ENCODE measurements around the gene APLNR. TPM values are rescaled to one million over a fixed set of nuclear protein-coding genes. Genes with fewer than 3 reads are reported as not detected.

Gene APLNR
- polyA plus RNA-seq, 2 of the 4 experiments (the other 2 are of a cell fraction) = 0.08 to 0.14 TPM

DNA sequence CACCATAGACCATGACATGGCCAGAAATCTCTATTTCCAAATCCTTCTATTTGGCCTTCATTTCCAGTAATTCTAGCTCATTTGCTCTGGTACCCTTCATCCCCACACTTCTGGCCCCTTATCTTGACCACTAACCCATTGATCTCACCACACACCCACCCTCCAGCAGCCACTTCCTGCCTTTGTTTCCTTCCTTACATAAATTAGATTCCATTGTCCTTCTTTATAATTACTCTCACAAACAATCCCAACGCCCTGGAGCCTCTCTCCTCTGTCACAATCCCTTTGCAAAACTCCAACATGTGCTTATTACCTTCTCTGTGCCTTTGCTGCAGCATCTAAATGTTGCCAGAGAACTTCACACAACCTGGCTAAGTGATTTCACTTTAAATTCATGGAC is 14.8 kb downstream of the APLNR start:
- ChIA-PET CTCF (interaction anchor here (1.6 to 1.9 kb wide), 2 partner anchors 27 to 381 kb away, joined by 5 to 8 read pairs; no protein-coding TSS in a partner anchor), POLR2A (no interaction called here)
- Histone ChIP-seq H3K4me1 (peaks cover 13% of the 10 kb centered on the region), H3K4me3 (no peak overlapping the region), H3K27ac (no peak overlapping the region), H3K4me2 (no peak overlapping the region), H3K9me3 (0 out of 3 replicates have a peak, but pooled peaks cover 3% of the 10 kb centered on the region)
- ATAC-seq (no peak), FAIRE-seq (no peak), DNase-seq (ENCODE audit: low read depth in 1 of 2, low spot score in 1 of 2) (no peak)
- no peak for TF ChIP-seq HOXA7 (CRISPR knock-in tag; IDR thresholded peaks at IDR 0.05)
- TF ChIP-seq TP53 (CRISPR knock-in tag; IDR thresholded peaks at IDR 0.05) = no peak
- no peak for TF ChIP-seq ZSCAN20 (CRISPR knock-in tag; IDR thresholded peaks at IDR 0.05)
- TF ChIP-seq RNF2 (IDR thresholded peaks at IDR 0.05; ENCODE audit: borderline replicate concordance, low read depth) = no peak
- TF ChIP-seq EHMT2 (IDR thresholded peaks at IDR 0.05; ENCODE audit: low read depth) = no peak
- TF ChIP-seq EHF (CRISPR knock-in tag; IDR thresholded peaks at IDR 0.05) = no peak
- no peak for TF ChIP-seq GATA3 (IDR thresholded peaks at IDR 0.05; ENCODE audit: borderline replicate concordance)
- no peak for TF ChIP-seq MAX (IDR thresholded peaks at IDR 0.05)
- no peak for TF ChIP-seq HDAC2 (IDR thresholded peaks at IDR 0.05)
- no peak for TF ChIP-seq TFCP2L1 (CRISPR knock-in tag; IDR thresholded peaks at IDR 0.05)
- TF ChIP-seq, protein P1, sequence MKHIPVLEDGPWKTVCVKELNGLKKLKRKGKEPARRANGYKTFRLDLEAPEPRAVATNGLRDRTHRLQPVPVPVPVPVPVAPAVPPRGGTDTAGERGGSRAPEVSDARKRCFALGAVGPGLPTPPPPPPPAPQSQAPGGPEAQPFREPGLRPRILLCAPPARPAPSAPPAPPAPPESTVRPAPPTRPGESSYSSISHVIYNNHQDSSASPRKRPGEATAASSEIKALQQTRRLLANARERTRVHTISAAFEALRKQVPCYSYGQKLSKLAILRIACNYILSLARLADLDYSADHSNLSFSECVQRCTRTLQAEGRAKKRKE (CRISPR knock-in tag; IDR thresholded peaks at IDR 0.05; ENCODE audit: low read depth) = no peak
- no peak for TF ChIP-seq MAFK (IDR thresholded peaks at IDR 0.05; ENCODE audit: partially characterized antibody)
- 37% methylated on average over 1 of the region's 1 CpG for WGBS (ENCODE audit: missing lambda C conversion rate)

DNA sequence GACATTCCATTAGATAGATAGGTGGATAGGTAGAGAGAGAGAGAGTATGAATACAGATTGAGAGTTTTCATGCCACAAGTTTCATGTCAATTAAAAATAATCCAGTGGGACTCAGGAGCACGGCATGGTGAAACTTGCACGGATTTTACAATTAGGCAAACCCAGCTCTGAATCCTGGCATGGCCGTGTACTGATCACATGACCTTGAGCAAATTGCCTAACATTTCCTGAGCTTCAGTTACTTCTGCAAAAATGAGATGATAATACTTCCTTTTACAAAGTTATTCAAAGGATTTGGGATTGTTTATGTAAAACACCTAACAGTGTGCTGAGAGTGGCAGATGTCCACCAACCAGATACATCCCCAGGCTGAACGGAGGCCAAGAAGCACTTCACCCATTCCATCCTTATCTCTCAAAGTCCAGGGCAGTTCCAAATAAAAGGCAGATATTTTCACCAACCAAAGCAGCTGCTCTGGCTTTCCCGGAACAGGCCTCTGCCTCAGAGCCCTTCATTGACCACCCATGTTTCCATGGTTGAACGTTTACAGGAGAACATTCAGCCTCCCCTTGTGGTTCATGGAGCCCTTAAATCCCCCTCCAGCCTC is 17.9 kb downstream of the APLNR start:
- no peak overlapping the region for H3K4me3 ChIP-seq
- WGBS (ENCODE audit: missing lambda C conversion rate) = 88% methylated on average over 6 of the region's 6 CpGs
- DNase-seq (ENCODE audit: low read depth in 1 of 2, low spot score in 1 of 2) (no peak), FAIRE-seq (no peak), ATAC-seq (no peak)
- peaks cover 12% of the 10 kb centered on the region for H3K4me1 ChIP-seq
- TF ChIP-seq ZC3H11A (IDR thresholded peaks at IDR 0.05) (0 out of 2 replicates have a peak, but pooled peaks have one; percentile 1), TP53 (CRISPR knock-in tag; IDR thresholded peaks at IDR 0.05) (no peak), POLR2AphosphoS2 (conservative IDR thresholded peaks at IDR 0.05; ENCODE audit: low read length) (no peak), SMC3 (IDR thresholded peaks at IDR 0.05) (no peak), MAFK (IDR thresholded peaks at IDR 0.05; ENCODE audit: partially characterized antibody) (no peak)
- H3K27ac ChIP-seq = no peak overlapping the region
- no peaks in the 10 kb centered on the region for H3K9me3 ChIP-seq
- ChIA-PET POLR2A (no interaction called here), CTCF (interaction anchor here (0.5 to 2.0 kb wide), 2 partner anchors 31 to 133 kb away, joined by 3 to 8 read pairs; no protein-coding TSS in a partner anchor)
- H3K4me2 ChIP-seq = no peak overlapping the region

GRCh38 chr11:57217053-57217452 is 20.0 kb downstream of the APLNR start:
- no peak for FAIRE-seq

GRCh38 chr11:57216463-57216862 is 20.6 kb downstream of the APLNR start:
- no peak for FAIRE-seq
- POLR2A ChIA-PET = no interaction called here
- no peak for ATAC-seq
- H3K27ac ChIP-seq = no peak overlapping the region
- CTCF ChIA-PET = no interaction called here
- 74% methylated on average over 4 of the region's 4 CpGs for WGBS (ENCODE audit: missing lambda C conversion rate)
- H3K4me2 ChIP-seq = no peak overlapping the region
- peaks cover 14% of the 10 kb centered on the region for H3K4me1 ChIP-seq
- TF ChIP-seq HOXB5 (CRISPR knock-in tag; IDR thresholded peaks at IDR 0.05) (no peak), REST (IDR thresholded peaks at IDR 0.05) (no peak), RCOR1 (IDR thresholded peaks at IDR 0.05; ENCODE audit: low read depth, low read length) (no peak), BHLHE40 (IDR thresholded peaks at IDR 0.05; ENCODE audit: low read depth, low read length) (no peak), RAD21 (conservative IDR thresholded peaks at IDR 0.05 in 1 of 2, IDR thresholded peaks at IDR 0.05 in 1 of 2) (no peak), RARB (CRISPR knock-in tag; IDR thresholded peaks at IDR 0.05) (no peak), RFX5 (IDR thresholded peaks at IDR 0.05) (no peak), KDM1A (IDR thresholded peaks at IDR 0.05; ENCODE audit: low read depth) (no peak), MAFK (IDR thresholded peaks at IDR 0.05; ENCODE audit: partially characterized antibody) (no peak), ZC3H11A (IDR thresholded peaks at IDR 0.05) (no peak), NPAS2 (CRISPR knock-in tag; IDR thresholded peaks at IDR 0.05; ENCODE audit: borderline replicate concordance) (no peak)
- TF ChIP-seq, protein P2, sequence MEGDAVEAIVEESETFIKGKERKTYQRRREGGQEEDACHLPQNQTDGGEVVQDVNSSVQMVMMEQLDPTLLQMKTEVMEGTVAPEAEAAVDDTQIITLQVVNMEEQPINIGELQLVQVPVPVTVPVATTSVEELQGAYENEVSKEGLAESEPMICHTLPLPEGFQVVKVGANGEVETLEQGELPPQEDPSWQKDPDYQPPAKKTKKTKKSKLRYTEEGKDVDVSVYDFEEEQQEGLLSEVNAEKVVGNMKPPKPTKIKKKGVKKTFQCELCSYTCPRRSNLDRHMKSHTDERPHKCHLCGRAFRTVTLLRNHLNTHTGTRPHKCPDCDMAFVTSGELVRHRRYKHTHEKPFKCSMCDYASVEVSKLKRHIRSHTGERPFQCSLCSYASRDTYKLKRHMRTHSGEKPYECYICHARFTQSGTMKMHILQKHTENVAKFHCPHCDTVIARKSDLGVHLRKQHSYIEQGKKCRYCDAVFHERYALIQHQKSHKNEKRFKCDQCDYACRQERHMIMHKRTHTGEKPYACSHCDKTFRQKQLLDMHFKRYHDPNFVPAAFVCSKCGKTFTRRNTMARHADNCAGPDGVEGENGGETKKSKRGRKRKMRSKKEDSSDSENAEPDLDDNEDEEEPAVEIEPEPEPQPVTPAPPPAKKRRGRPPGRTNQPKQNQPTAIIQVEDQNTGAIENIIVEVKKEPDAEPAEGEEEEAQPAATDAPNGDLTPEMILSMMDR (IDR thresholded peaks at IDR 0.05) = no peak
- H3K9me3 ChIP-seq = no peaks in the 10 kb centered on the region
- H3K4me3 ChIP-seq = no peak overlapping the region
- DNase-seq (ENCODE audit: low read depth in 1 of 2, low spot score in 1 of 2) = no peak

More at GRCh38 chr11:57217053-57217452, 20.0 kb downstream of the APLNR start:
- POLR2A ChIA-PET = no interaction called here
- ATAC-seq = no peak
- no peak for TF ChIP-seq MAZ (IDR thresholded peaks at IDR 0.05; ENCODE audit: borderline replicate concordance, low read depth, low read length)
- no peak overlapping the region for H3K4me3 ChIP-seq
- no peak for DNase-seq (ENCODE audit: low read depth in 1 of 2, low spot score in 1 of 2)
- WGBS (ENCODE audit: missing lambda C conversion rate) = 45% methylated on average over 4 of the region's 4 CpGs
- no peak overlapping the region for H3K4me2 ChIP-seq
- CTCF ChIA-PET = interaction anchor here (0.7 kb wide), 1 partner anchor 32 kb away, joined by 4 read pairs; no protein-coding TSS in a partner anchor
- H3K27ac ChIP-seq = no peak overlapping the region
- peaks cover 14% of the 10 kb centered on the region for H3K4me1 ChIP-seq
- H3K9me3 ChIP-seq = no peaks in the 10 kb centered on the region

Data from A549 (cell line).